Activated naive CD4-positive, alpha-beta T cell treated with anti-CD3 and anti-CD28 coated beads, Interleukin-2, amount 10 ng/mL, durations not matched to agents 7 days and 5 days (primary cell): Measurements from ENCODE around the gene HBG1.
"Not testable (repeated sequence)": the region's sequence is repeated elsewhere in the genome, so short reads cannot be mapped to it uniquely, and the experiment has no call there.

Experiments
- CTCF ChIA-PET: fragments of 350-600 bp; sonication (Branson Sonifier 250); formaldehyde crosslinking; loops from one replicate; lab custom pipeline; 2021; ENCODE audit warnings: antibody characterized with exemption; lab: Charles Lee
- DNase-seq: peaks from one replicate; pipeline ENCODE4 v3.0.0-alpha.2; 2020
- H3K27ac Mint-ChIP-seq: one replicate; pipeline ENCODE4 v1.8.0; 2021; ENCODE audit warnings: mild to moderate bottlenecking, moderate library complexity, mixed read lengths
- H3K27me3 Mint-ChIP-seq: one replicate; pipeline ENCODE4 v1.8.0; 2021; ENCODE audit warnings: mild to moderate bottlenecking, mixed read lengths
- H3K36me3 Mint-ChIP-seq: one replicate; pipeline ENCODE4 v1.8.0; 2021; ENCODE audit warnings: mixed read lengths
- H3K4me1 Mint-ChIP-seq: one replicate; pipeline ENCODE4 v1.8.0; 2021; ENCODE audit warnings: mixed read lengths
- H3K4me3 Mint-ChIP-seq: one replicate; pipeline ENCODE4 v1.8.0; 2021; ENCODE audit warnings: mild to moderate bottlenecking, moderate library complexity, mixed read lengths
- H3K9me3 Mint-ChIP-seq: one replicate; pipeline ENCODE4 v1.8.0; 2021; ENCODE audit warnings: mixed read lengths

HBG1 gene

GRCh38 chr11:5249807-5250396, at the start of gene HBG1:
TSS of gene HBG1 (minus strand) at chr11:5249857. CDS start at chr11:5249804, 53 bp downstream.
- H3K4me1 Mint-ChIP-seq, H3K27ac Mint-ChIP-seq, CTCF ChIA-PET, H3K4me3 Mint-ChIP-seq, H3K27me3 Mint-ChIP-seq, DNase-seq, H3K9me3 Mint-ChIP-seq, H3K36me3 Mint-ChIP-seq: not testable (repeated sequence)

- no peaks in the 10 kb centered on the region for H3K4me1 Mint-ChIP-seq
- CTCF ChIA-PET, result no interaction called here
- no peaks in the 10 kb centered on the region for H3K36me3 Mint-ChIP-seq
- no peak overlapping the region for H3K4me3 Mint-ChIP-seq
- H3K27me3 Mint-ChIP-seq, result no peaks in the 10 kb centered on the region
- H3K9me3 Mint-ChIP-seq, result no peaks in the 10 kb centered on the region
- H3K27ac Mint-ChIP-seq, result no peak overlapping the region
- DNase-seq, result no peak
These were observed 48.8 kb upstream of the HBG1 start for GRCh38 chr11:5298451-5298850.

- H3K4me1 Mint-ChIP-seq, result no peaks in the 10 kb centered on the region
- no peaks in the 10 kb centered on the region for H3K36me3 Mint-ChIP-seq
- CTCF ChIA-PET, result interaction anchor here (0.6 kb wide), 1 partner anchor 82 kb away, joined by 3 read pairs; no protein-coding TSS in a partner anchor
- no peak for DNase-seq
- H3K4me3 Mint-ChIP-seq, result no peak overlapping the region
- H3K27me3 Mint-ChIP-seq, result no peaks in the 10 kb centered on the region
- H3K27ac Mint-ChIP-seq, result no peak overlapping the region
- no peaks in the 10 kb centered on the region for H3K9me3 Mint-ChIP-seq
These were observed 48.2 kb upstream of the HBG1 start for GRCh38 chr11:5297721-5298323.

- CTCF ChIA-PET, DNase-seq, H3K36me3 Mint-ChIP-seq, H3K27me3 Mint-ChIP-seq, H3K4me3 Mint-ChIP-seq, H3K4me1 Mint-ChIP-seq, H3K9me3 Mint-ChIP-seq, H3K27ac Mint-ChIP-seq: not testable (repeated sequence)
These were observed 44.8 kb upstream of the HBG1 start for GRCh38 chr11:5294342-5294995.

- Mint-ChIP-seq H3K27me3 (no peaks in the 10 kb centered on the region), H3K4me1 (no peaks in the 10 kb centered on the region), H3K4me3 (no peak overlapping the region), H3K27ac (no peak overlapping the region), H3K36me3 (no peaks in the 10 kb centered on the region), H3K9me3 (no peaks in the 10 kb centered on the region)
- CTCF ChIA-PET, result no interaction called here
- no peak for DNase-seq
These were observed 43.4 kb upstream of the HBG1 start for GRCh38 chr11:5293028-5293427.

- Mint-ChIP-seq H3K9me3 (no peaks in the 10 kb centered on the region), H3K36me3 (no peaks in the 10 kb centered on the region), H3K4me3 (no peak overlapping the region), H3K27me3 (no peaks in the 10 kb centered on the region), H3K4me1 (no peaks in the 10 kb centered on the region), H3K27ac (no peak overlapping the region)
- CTCF ChIA-PET, result interaction anchor here (1.0 to 1.4 kb wide), 2 partner anchors 166 to 172 kb away, joined by 3 to 6 read pairs; no protein-coding TSS in a partner anchor
- no peak for DNase-seq
These were observed 41.7 kb upstream of the HBG1 start for GRCh38 chr11:5291207-5291838.

- Mint-ChIP-seq H3K27ac (no peak overlapping the region), H3K27me3 (no peaks in the 10 kb centered on the region), H3K4me3 (no peak overlapping the region), H3K9me3 (no peaks in the 10 kb centered on the region), H3K4me1 (no peaks in the 10 kb centered on the region), H3K36me3 (no peaks in the 10 kb centered on the region)
- CTCF ChIA-PET, result interaction anchor here (1.0 to 1.4 kb wide), 2 partner anchors 165 to 171 kb away, joined by 3 to 6 read pairs; no protein-coding TSS in a partner anchor
- DNase-seq, result no peak
These were observed 40.4 kb upstream of the HBG1 start for GRCh38 chr11:5290106-5290505.

GRCh38 chr11:5289696-5290095, 40.0 kb upstream of the HBG1 start:
- no peak for DNase-seq
- CTCF ChIA-PET, result no interaction called here
- Mint-ChIP-seq H3K36me3 (no peaks in the 10 kb centered on the region), H3K27me3 (no peaks in the 10 kb centered on the region), H3K9me3 (no peaks in the 10 kb centered on the region), H3K4me3 (no peak overlapping the region), H3K27ac (no peak overlapping the region), H3K4me1 (no peaks in the 10 kb centered on the region)

- no peaks in the 10 kb centered on the region for H3K9me3 Mint-ChIP-seq
- CTCF ChIA-PET, result no interaction called here
- H3K27me3 Mint-ChIP-seq, result no peaks in the 10 kb centered on the region
- no peaks in the 10 kb centered on the region for H3K36me3 Mint-ChIP-seq
- no peaks in the 10 kb centered on the region for H3K4me1 Mint-ChIP-seq
- no peak overlapping the region for H3K4me3 Mint-ChIP-seq
- H3K27ac Mint-ChIP-seq, result no peak overlapping the region
- no peak for DNase-seq
These were observed 39.4 kb upstream of the HBG1 start for GRCh38 chr11:5288906-5289550.

GRCh38 chr11:5288108-5288905, 38.6 kb upstream of the HBG1 start:
- Mint-ChIP-seq H3K36me3 (no peaks in the 10 kb centered on the region), H3K4me3 (no peak overlapping the region), H3K9me3 (no peaks in the 10 kb centered on the region), H3K4me1 (no peaks in the 10 kb centered on the region), H3K27ac (no peak overlapping the region), H3K27me3 (no peaks in the 10 kb centered on the region)
- CTCF ChIA-PET, result no interaction called here
- no peak for DNase-seq

GRCh38 chr11:5286901-5287300, 37.2 kb upstream of the HBG1 start:
- Mint-ChIP-seq H3K27me3 (no peaks in the 10 kb centered on the region), H3K9me3 (no peaks in the 10 kb centered on the region), H3K4me1 (no peaks in the 10 kb centered on the region), H3K4me3 (no peak overlapping the region), H3K36me3 (no peaks in the 10 kb centered on the region), H3K27ac (no peak overlapping the region)
- DNase-seq, result no peak
- CTCF ChIA-PET, result no interaction called here

- Mint-ChIP-seq H3K9me3 (no peaks in the 10 kb centered on the region), H3K4me3 (no peak overlapping the region), H3K27ac (no peak overlapping the region), H3K4me1 (no peaks in the 10 kb centered on the region), H3K36me3 (no peaks in the 10 kb centered on the region), H3K27me3 (no peaks in the 10 kb centered on the region)
- no peak for DNase-seq
- CTCF ChIA-PET, result no interaction called here
These were observed 36.7 kb upstream of the HBG1 start for GRCh38 chr11:5286351-5286750.

- H3K9me3 Mint-ChIP-seq, result no peaks in the 10 kb centered on the region
- no peaks in the 10 kb centered on the region for H3K27me3 Mint-ChIP-seq
- H3K27ac Mint-ChIP-seq, result no peak overlapping the region
- no peak for DNase-seq
- no peak overlapping the region for H3K4me3 Mint-ChIP-seq
- H3K36me3 Mint-ChIP-seq, result no peaks in the 10 kb centered on the region
- CTCF ChIA-PET, result no interaction called here
- no peaks in the 10 kb centered on the region for H3K4me1 Mint-ChIP-seq
These were observed 36.2 kb upstream of the HBG1 start for GRCh38 chr11:5285703-5286340.
